ENCODE results near the gene ANKRD39. TPM values are rescaled to one million over a fixed set of nuclear protein-coding genes. Genes with fewer than 3 reads are reported as not detected.

The ANKRD39 gene
- total and polyA plus RNA-seq, 2 of the 8 experiments (the other 6 are each of a cell fraction or from before 2014, with no cell fraction given) = 18.5 to 21.3 TPM

DNA sequence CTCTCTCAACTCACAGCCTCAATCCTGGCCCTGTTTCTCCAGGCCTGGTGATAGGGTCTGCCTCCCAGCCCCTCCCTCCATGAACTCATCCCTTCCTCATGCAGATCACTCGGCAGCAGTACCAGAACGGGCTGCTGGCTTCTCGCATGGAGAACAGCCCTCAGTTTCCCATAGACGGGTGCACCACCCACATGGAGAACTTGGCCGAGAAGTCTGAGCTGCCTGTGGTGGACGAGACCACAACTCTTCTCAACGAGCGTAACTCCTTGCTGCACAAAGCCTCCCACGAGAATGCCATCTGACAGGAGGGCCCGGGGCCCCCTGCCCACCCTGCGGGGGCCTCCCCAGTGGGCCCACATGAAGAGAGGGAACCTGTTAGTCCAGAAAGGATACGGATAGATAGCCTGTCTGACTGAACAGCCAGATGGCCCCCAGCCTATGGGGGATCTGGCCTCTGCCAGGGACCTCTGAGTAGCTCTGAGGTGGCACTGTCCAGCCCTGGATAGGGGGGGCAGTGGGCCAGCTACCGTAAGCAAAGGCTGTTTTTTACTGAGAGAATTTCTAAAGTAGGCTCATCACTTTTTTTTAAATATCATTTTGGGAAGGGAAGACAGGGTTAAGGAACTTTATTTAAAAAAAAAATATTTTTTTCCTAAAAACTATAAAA lies 48.5 kb downstream of the ANKRD39 start:
- DNase-seq (ENCODE audit: low read depth in 1 of 2, low spot score in 2 of 2) = no peak
- Histone ChIP-seq H3K4ac (replicated peaks; ENCODE audit: insufficient read length, low read depth, low read length) (no peak overlapping the region), H4K8ac (ENCODE audit: extremely low read depth, insufficient read depth, low read length) (no peak overlapping the region), H2AFZ (ENCODE audit: low read length) (no peak overlapping the region), H4K5ac (ENCODE audit: insufficient read length, low read depth, low read length) (no peak overlapping the region), H2BK5ac (ENCODE audit: low read depth, low read length) (no peak overlapping the region), H3K9me3 (ENCODE audit: insufficient read depth in 2 of 2, low read depth in 1 of 2, low read length in 1 of 2) (no peaks in the 10 kb centered on the region), H3K36me3 (ENCODE audit: control insufficient read depth in 2 of 4, insufficient read depth in 4 of 4, low read length in 3 of 4) (no peaks in the 10 kb centered on the region), H2BK120ac (replicated peaks; ENCODE audit: low read depth, low read length) (no peak overlapping the region), H3K79me2 (ENCODE audit: control insufficient read depth in 1 of 2, insufficient read depth in 2 of 2, low read length in 2 of 2) (no peaks in the 10 kb centered on the region), H2AK5ac (ENCODE audit: low read depth, low read length) (no peak overlapping the region), H3K4me3 (ENCODE audit: extremely low read depth in 1 of 4, insufficient read depth in 2 of 4, low read depth in 3 of 4, low read length in 4 of 4) (no peak overlapping the region), H3K27ac (ENCODE audit: low read depth, low read length) (no peak overlapping the region), H3K23me2 (ENCODE audit: low read depth, low read length) (no peaks in the 10 kb centered on the region), H3K18ac (ENCODE audit: extremely low read depth, low read length) (no peak overlapping the region), H3K4me1 (replicated peaks in 1 of 4; ENCODE audit: control insufficient read depth in 3 of 4, insufficient read depth in 4 of 4, low read length in 3 of 4) (no peaks in the 10 kb centered on the region), H2BK15ac (ENCODE audit: low read length) (no peak overlapping the region), H3K27me3 (replicated peaks in 1 of 4; ENCODE audit: control insufficient read depth in 3 of 4, extremely low read depth in 1 of 4, insufficient read depth in 3 of 4, low read length in 3 of 4) (no peaks in the 10 kb centered on the region), H2BK12ac (ENCODE audit: low read depth, low read length) (no peak overlapping the region), H3K14ac (ENCODE audit: insufficient read length) (no peak overlapping the region), H3K56ac (replicated peaks; ENCODE audit: insufficient read length, low read depth, low read length) (no peak overlapping the region), H2BK20ac (ENCODE audit: low read length) (no peak overlapping the region), H4K20me1 (replicated peaks in 1 of 2; ENCODE audit: control insufficient read depth in 1 of 2, insufficient read depth in 2 of 2, low read length in 2 of 2) (no peaks in the 10 kb centered on the region), H4K91ac (replicated peaks; ENCODE audit: insufficient read length, low read length) (no peak overlapping the region), H3K23ac (ENCODE audit: insufficient read length) (no peak overlapping the region), H3K9ac (replicated peaks in 1 of 4; ENCODE audit: extremely low read depth in 1 of 4, low read depth in 3 of 4, low read length in 3 of 4) (no peak overlapping the region), H3K4me2 (ENCODE audit: insufficient read depth in 1 of 2, low read depth in 2 of 2, low read length in 2 of 2) (no peak overlapping the region), H3K79me1 (ENCODE audit: low read depth, low read length) (no peaks in the 10 kb centered on the region)
- 88% methylated on average over 13 of the region's 13 CpGs; no CpG with 5 or more reads in 1 of the 2 experiments for WGBS, 2 experiments (ENCODE audit: extremely low coverage in 1 of 2, insufficient coverage in 1 of 2, insufficient read length in 1 of 2, insufficient replicate concordance in 2 of 2, low coverage in 1 of 2, low lambda C conversion rate in 2 of 2, missing lambda C conversion rate in 1 of 2)
- FAIRE-seq = no peak
- ChIA-PET POLR2A (ENCODE audit: partially characterized antibody) (interaction anchor here (0.7 to 2.1 kb wide), 3 partner anchors 9 to 184 kb away, joined by 3 to 6 read pairs (median 3); no protein-coding TSS in a partner anchor), CTCF (ENCODE audit: partially characterized antibody) (interaction anchor here (0.8 to 3.1 kb wide), 5 partner anchors 10 to 152 kb away, joined by 3 to 18 read pairs (median 4); no protein-coding TSS in a partner anchor)
- TF ChIP-seq HDAC2 (IDR thresholded peaks at IDR 0.05; ENCODE audit: borderline replicate concordance in 1 of 2, low read depth in 2 of 2, low read length in 2 of 2) = no peak
- TF ChIP-seq CHD2 (IDR thresholded peaks at IDR 0.05; ENCODE audit: low read length) = no peak
- no peak for TF ChIP-seq MAFK (IDR thresholded peaks at IDR 0.05; ENCODE audit: low read depth, low read length)
- TF ChIP-seq YY1 (IDR thresholded peaks at IDR 0.05; ENCODE audit: low read depth, low read length) = no peak
- TF ChIP-seq E2F6 (IDR thresholded peaks at IDR 0.05) = no peak
- TF ChIP-seq HDAC6 (IDR thresholded peaks at IDR 0.05; ENCODE audit: low read depth, low read length) = no peak
- no peak for TF ChIP-seq TEAD4 (IDR thresholded peaks at IDR 0.05; ENCODE audit: low read depth, low read length)
- no peak for TF ChIP-seq SP4 (IDR thresholded peaks at IDR 0.05; ENCODE audit: low read length)
- no peak for TF ChIP-seq BRCA1 (IDR thresholded peaks at IDR 0.05; ENCODE audit: low read depth, low read length)
- no peak for TF ChIP-seq GABPA (IDR thresholded peaks at IDR 0.05; ENCODE audit: borderline replicate concordance, insufficient read depth, low read length)
- TF ChIP-seq SAP30 (IDR thresholded peaks at IDR 0.05; ENCODE audit: insufficient read depth, insufficient replicate concordance, low read length) = no peak
- no peak for TF ChIP-seq SIX5 (IDR thresholded peaks at IDR 0.05; ENCODE audit: low read depth, low read length)
- no peak for TF ChIP-seq KDM4A (IDR thresholded peaks at IDR 0.05; ENCODE audit: low read depth, low read length, severe bottlenecking)

Measured in H1 (cell line).